SK-N-MC (cell line): ENCODE results near the gene SZT2.
"Not testable (repeated sequence)": the region's sequence is repeated elsewhere in the genome, so short reads cannot be mapped to it uniquely, and the experiment has no call there.

ENCODE experiments used
- DNase-seq: peaks from one replicate; pipeline ENCODE4 v3.0.0-alpha.2; 2011; ENCODE audit warnings: low read depth, low spot score
- H3K27ac ChIP-seq: fragments of 200-600 bp; sonication (generic); 2 replicates; pipeline ENCODE4 v1.5.1; 2016; ENCODE audit warnings: mixed run types
- H3K36me3 ChIP-seq: fragments of 200-600 bp; sonication (generic); 2 replicates; pipeline ENCODE4 v1.6.1; 2017; ENCODE audit warnings: antibody characterized with exemption, low read length, mixed read lengths; ENCODE audit not compliant: insufficient read depth
- H3K4me3 ChIP-seq: fragments of 200-600 bp; sonication (generic); 2 replicates; pipeline ENCODE4 v1.5.1; 2016
- H3K9ac ChIP-seq: fragments of 200-600 bp; sonication (generic); 2 replicates; pipeline ENCODE4 v1.8.0; 2017; ENCODE audit warnings: mixed run types, mixed read lengths; ENCODE audit not compliant: insufficient read length
- H3K9me3 ChIP-seq: fragments of 200-600 bp; sonication (generic); 2 replicates; pipeline ENCODE4 v1.6.1; 2017; ENCODE audit warnings: low read depth, mild to moderate bottlenecking, antibody characterized with exemption, low read length, moderate library complexity, mixed read lengths
- EZH2 ChIP-seq: fragments of 200-600 bp; sonication (generic); IDR thresholded peaks from one replicate; pipeline ENCODE4 v1.6.1; 2017; ENCODE audit warnings: antibody characterized with exemption
- FOXP2 ChIP-seq: optimal IDR thresholded peaks from 2 replicates; pipeline ENCODE3; 2011; ENCODE audit warnings: mild to moderate bottlenecking, moderate library complexity; ENCODE audit not compliant: insufficient read depth; ENCODE audit errors: extremely low read length, control extremely low read depth
- POLR2AphosphoS5 ChIP-seq: IDR thresholded peaks from 2 replicates; pipeline ENCODE4 v1.6.1; 2012; ENCODE audit warnings: mild to moderate bottlenecking, low read depth, low read length, borderline replicate concordance

SZT2 gene

GRCh38 chr1:43473463-43473862 lies 83.8 kb downstream of the SZT2 start:
- no peaks in the 10 kb centered on the region for H3K36me3 ChIP-seq
- H3K9ac ChIP-seq, result no peak overlapping the region
- H3K4me3 ChIP-seq, result no peak overlapping the region
- H3K9me3 ChIP-seq, result no peaks in the 10 kb centered on the region
- DNase-seq, result no peak
- TF ChIP-seq FOXP2, result no peak
- TF ChIP-seq POLR2AphosphoS5, result no peak
- no peak for TF ChIP-seq EZH2
- H3K27ac ChIP-seq, result no peak overlapping the region

- H3K27ac ChIP-seq, H3K9me3 ChIP-seq: not testable (repeated sequence)
Observed at GRCh38 chr1:43475611-43476401, 86.1 kb downstream of the SZT2 start.

GRCh38 chr1:43477716-43478115 lies 88.0 kb downstream of the SZT2 start:
- no peak for DNase-seq
- Histone ChIP-seq H3K36me3 (no peaks in the 10 kb centered on the region), H3K27ac (no peak overlapping the region), H3K9me3 (no peaks in the 10 kb centered on the region), H3K4me3 (no peak overlapping the region), H3K9ac (no peak overlapping the region)
- no peak for TF ChIP-seq EZH2
- no peak for TF ChIP-seq POLR2AphosphoS5
- TF ChIP-seq FOXP2, result no peak

More at GRCh38 chr1:43475611-43476401, 86.1 kb downstream of the SZT2 start:
- H3K9ac ChIP-seq, H3K4me3 ChIP-seq, H3K36me3 ChIP-seq, DNase-seq: not testable (repeated sequence)

- Histone ChIP-seq H3K4me3 (no peak overlapping the region), H3K36me3 (no peaks in the 10 kb centered on the region), H3K27ac (no peak overlapping the region), H3K9ac (no peak overlapping the region), H3K9me3 (no peaks in the 10 kb centered on the region)
- no peak for DNase-seq
- TF ChIP-seq EZH2, result no peak
- TF ChIP-seq FOXP2, result no peak
- no peak for TF ChIP-seq POLR2AphosphoS5
Observed at GRCh38 chr1:43479414-43479813, 89.7 kb downstream of the SZT2 start.

- DNase-seq, result peak; percentile 70
- H3K4me3 ChIP-seq, result peak overlapping the region; percentile 16; the same call in 1 of the 2 replicates
- no peak overlapping the region for H3K9ac ChIP-seq
- peak overlapping the region; percentile 52; the same call in 1 of the 2 replicates for H3K27ac ChIP-seq
- no peaks in the 10 kb centered on the region for H3K9me3 ChIP-seq
- TF ChIP-seq FOXP2, result no peak
- peak; percentile 42; the same call in 1 of the 2 replicates for TF ChIP-seq POLR2AphosphoS5
- no peaks in the 10 kb centered on the region for H3K36me3 ChIP-seq
Observed at GRCh38 chr1:43481491-43481890, 91.8 kb downstream of the SZT2 start.

GRCh38 chr1:43482215-43482614 lies 92.5 kb downstream of the SZT2 start:
- TF ChIP-seq EZH2 (no peak), FOXP2 (no peak), POLR2AphosphoS5 (no peak)
- no peak overlapping the region for H3K4me3 ChIP-seq

GRCh38 chr1:43484367-43484766 lies 94.7 kb downstream of the SZT2 start:
- DNase-seq, result no peak
- peaks cover 5% of the 10 kb centered on the region; the same call in 1 of the 2 replicates for H3K9me3 ChIP-seq
- H3K4me3 ChIP-seq, result no peak overlapping the region
- no peaks in the 10 kb centered on the region for H3K36me3 ChIP-seq
- H3K27ac ChIP-seq, result no peak overlapping the region
- TF ChIP-seq EZH2 (no peak), POLR2AphosphoS5 (no peak), FOXP2 (no peak)
- H3K9ac ChIP-seq, result no peak overlapping the region

More at GRCh38 chr1:43482215-43482614, 92.5 kb downstream of the SZT2 start:
- Histone ChIP-seq H3K9ac (no peak overlapping the region), H3K27ac (no peak overlapping the region), H3K36me3 (no peaks in the 10 kb centered on the region), H3K9me3 (no peaks in the 10 kb centered on the region)
- no peak for DNase-seq

GRCh38 chr1:43488165-43488564 lies 98.5 kb downstream of the SZT2 start:
- no peak for DNase-seq
- Histone ChIP-seq H3K4me3 (no peak overlapping the region), H3K9ac (no peak overlapping the region), H3K27ac (no peak overlapping the region), H3K36me3 (no peaks in the 10 kb centered on the region), H3K9me3 (peaks cover 5% of the 10 kb centered on the region; the same call in 1 of the 2 replicates)
- TF ChIP-seq POLR2AphosphoS5 (no peak), EZH2 (no peak)

- no peak overlapping the region for H3K27ac ChIP-seq
Observed at GRCh38 chr1:43491061-43491460, 101.4 kb downstream of the SZT2 start.

More at GRCh38 chr1:43491061-43491460, 101.4 kb downstream of the SZT2 start:
- no peak overlapping the region for H3K9ac ChIP-seq
- peaks cover 5% of the 10 kb centered on the region; the same call in 1 of the 2 replicates for H3K9me3 ChIP-seq
- DNase-seq, result no peak
- no peak overlapping the region for H3K4me3 ChIP-seq
- no peaks in the 10 kb centered on the region for H3K36me3 ChIP-seq
- TF ChIP-seq FOXP2, result no peak
- no peak for TF ChIP-seq EZH2
- no peak for TF ChIP-seq POLR2AphosphoS5
